ENCODE results near the gene HEMK1.

- no peak for TF ChIP-seq CTCF (IDR thresholded peaks at IDR 0.05; ENCODE audit: low read depth, low read length, poor library complexity, severe bottlenecking)
- TF ChIP-seq EZH2phosphoT487 (IDR thresholded peaks at IDR 0.05; ENCODE audit: borderline replicate concordance, low read length) = no peak
These were observed 63.1 kb downstream of the HEMK1 start for GRCh38 chr3:50632450-50632849.

All from DOHH2 (cell line).